ENCODE data around the gene GIT1.

Gene GIT1

GRCh38 chr17:29577385-29578211, 11.8 kb downstream of the GIT1 start:
- TF ChIP-seq CTCF (conservative IDR thresholded peaks at IDR 0.05; ENCODE audit: low read depth, low read length) = no peak
- no peak overlapping the region for H3K4me3 ChIP-seq (ENCODE audit: low read length)
- DNase-seq (ENCODE audit: low read depth) = no peak

GRCh38 chr17:29577001-29577370, 12.5 kb downstream of the GIT1 start:
- DNase-seq (ENCODE audit: low read depth) = no peak
- H3K4me3 ChIP-seq (ENCODE audit: low read length) = no peak overlapping the region

GRCh38 chr17:29576214-29577000, 13.0 kb downstream of the GIT1 start:
- TF ChIP-seq CTCF (conservative IDR thresholded peaks at IDR 0.05; ENCODE audit: low read depth, low read length) = no peak
- H3K4me3 ChIP-seq (ENCODE audit: low read length) = no peak overlapping the region
- no peak for DNase-seq (ENCODE audit: low read depth)

More at GRCh38 chr17:29577001-29577370, 12.5 kb downstream of the GIT1 start:
- no peak for TF ChIP-seq CTCF (conservative IDR thresholded peaks at IDR 0.05; ENCODE audit: low read depth, low read length)

GRCh38 chr17:29575511-29576213, 13.8 kb downstream of the GIT1 start:
- no peak for DNase-seq (ENCODE audit: low read depth)
- TF ChIP-seq CTCF (conservative IDR thresholded peaks at IDR 0.05; ENCODE audit: low read depth, low read length) = no peak
- H3K4me3 ChIP-seq (ENCODE audit: low read length) = no peak overlapping the region

GRCh38 chr17:29574732-29575510, 14.5 kb downstream of the GIT1 start:
- H3K4me3 ChIP-seq (ENCODE audit: low read length) = no peak overlapping the region
- DNase-seq (ENCODE audit: low read depth) = no peak

More at GRCh38 chr17:29574732-29575510, 14.5 kb downstream of the GIT1 start:
- no peak for TF ChIP-seq CTCF (conservative IDR thresholded peaks at IDR 0.05; ENCODE audit: low read depth, low read length)

Measured in retinal pigment epithelial cell (primary cell).